Measurements from ENCODE around the gene SLC2A10.
A peak's percentile ranks its signal among the peaks of the same experiment; 100 is the strongest.

SLC2A10 gene

GRCh38 chr20:46682063-46682821, 27.2 kb upstream of the SLC2A10 start:
- no peak for DNase-seq (ENCODE audit: low spot score)

GRCh38 chr20:46683011-46683667, 26.3 kb upstream of the SLC2A10 start:
- no peak for DNase-seq (ENCODE audit: low spot score)

GRCh38 chr20:46683668-46683938, 25.8 kb upstream of the SLC2A10 start:
- no peak for DNase-seq (ENCODE audit: low spot score)

- DNase-seq (ENCODE audit: low spot score): peak; percentile 86
Observed at GRCh38 chr20:46683939-46684750, 25.3 kb upstream of the SLC2A10 start.

GRCh38 chr20:46688151-46689081, 21.0 kb upstream of the SLC2A10 start:
- no peak for DNase-seq (ENCODE audit: low spot score)

GRCh38 chr20:46689082-46689753, 20.2 kb upstream of the SLC2A10 start, which contains the start of gene TP53RK:
Gene TP53RK, minus strand, starts transcription at chr20:46689444. Its CDS starts 30 bp downstream, at chr20:46689414.
- DNase-seq (ENCODE audit: low spot score): peak; percentile 98

- DNase-seq (ENCODE audit: low spot score): no peak
Observed at GRCh38 chr20:46689754-46690085, 19.7 kb upstream of the SLC2A10 start.

- DNase-seq (ENCODE audit: low spot score): no peak
Observed at GRCh38 chr20:46690219-46691106, 19.0 kb upstream of the SLC2A10 start.

GRCh38 chr20:46691196-46691595, 18.3 kb upstream of the SLC2A10 start:
- no peak for DNase-seq (ENCODE audit: low spot score)

- peak; percentile 40 for DNase-seq (ENCODE audit: low spot score)
Observed at GRCh38 chr20:46694484-46694883, 15.0 kb upstream of the SLC2A10 start.

- DNase-seq (ENCODE audit: low spot score): peak; percentile 54
Observed at GRCh38 chr20:46695892-46696291, 13.6 kb upstream of the SLC2A10 start.

GRCh38 chr20:46696791-46697279, 12.6 kb upstream of the SLC2A10 start:
- no peak for DNase-seq (ENCODE audit: low spot score)

- no peak for DNase-seq (ENCODE audit: low spot score)
Observed at GRCh38 chr20:46698788-46699187, 10.7 kb upstream of the SLC2A10 start.

GRCh38 chr20:46699651-46700359, 9.6 kb upstream of the SLC2A10 start:
- peak; percentile 35 for DNase-seq (ENCODE audit: low spot score)

GRCh38 chr20:46700481-46700880, 9.0 kb upstream of the SLC2A10 start:
- DNase-seq (ENCODE audit: low spot score): no peak

GRCh38 chr20:46701057-46701456, 8.4 kb upstream of the SLC2A10 start:
- no peak for DNase-seq (ENCODE audit: low spot score)

- peak; percentile 61 for DNase-seq (ENCODE audit: low spot score)
Observed at GRCh38 chr20:46701556-46701955, 7.9 kb upstream of the SLC2A10 start.

- no peak for DNase-seq (ENCODE audit: low spot score)
Observed at GRCh38 chr20:46701986-46702385, 7.5 kb upstream of the SLC2A10 start.

- no peak for DNase-seq (ENCODE audit: low spot score)
Observed at GRCh38 chr20:46702447-46703203, 6.8 kb upstream of the SLC2A10 start.

Data from AG20443 (cell line).